Measurements from ENCODE around the gene ZNF618. TPM values are rescaled to one million over a fixed set of nuclear protein-coding genes. Genes with fewer than 3 reads are reported as not detected.
A peak's percentile ranks its signal among the peaks of the same experiment; 100 is the strongest.

The ZNF618 gene
- total RNA-seq, 1 experiment from 2014 or later = 22.0 TPM

DNA sequence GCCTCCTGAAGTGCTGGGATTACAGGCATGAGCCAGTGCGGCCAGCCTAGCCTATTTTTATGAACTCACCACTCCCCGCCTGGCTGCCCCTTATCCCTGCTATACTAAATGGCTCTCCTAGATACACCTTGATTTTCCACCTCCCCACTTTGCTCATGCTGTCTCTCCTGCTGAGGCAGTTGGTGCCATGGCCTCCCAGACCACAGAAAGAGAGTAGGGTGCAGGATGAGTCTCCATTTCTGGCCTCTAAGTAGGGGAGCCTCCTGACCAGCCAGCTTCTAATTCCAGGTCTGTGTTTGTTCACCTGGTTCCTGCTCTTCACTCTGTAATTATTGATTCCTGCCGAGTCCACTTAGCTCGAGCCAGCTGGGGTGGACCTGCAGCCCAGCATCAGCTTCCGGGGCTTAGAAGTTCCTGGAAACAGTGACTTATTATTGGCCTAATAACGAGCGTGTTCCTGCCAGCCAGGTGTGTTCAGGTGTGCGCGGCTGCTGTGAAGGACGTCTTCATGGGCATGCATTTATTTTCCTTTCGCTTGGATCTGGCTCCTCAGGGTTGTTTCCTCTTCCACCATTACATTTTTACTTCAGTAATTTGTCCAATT, 34.0 kb downstream of the ZNF618 start (continued):
- no peak for TF ChIP-seq ZNF121 (CRISPR knock-in tag; IDR thresholded peaks at IDR 0.05)
- no peak for TF ChIP-seq NR2C2 (CRISPR knock-in tag; IDR thresholded peaks at IDR 0.05)

DNA sequence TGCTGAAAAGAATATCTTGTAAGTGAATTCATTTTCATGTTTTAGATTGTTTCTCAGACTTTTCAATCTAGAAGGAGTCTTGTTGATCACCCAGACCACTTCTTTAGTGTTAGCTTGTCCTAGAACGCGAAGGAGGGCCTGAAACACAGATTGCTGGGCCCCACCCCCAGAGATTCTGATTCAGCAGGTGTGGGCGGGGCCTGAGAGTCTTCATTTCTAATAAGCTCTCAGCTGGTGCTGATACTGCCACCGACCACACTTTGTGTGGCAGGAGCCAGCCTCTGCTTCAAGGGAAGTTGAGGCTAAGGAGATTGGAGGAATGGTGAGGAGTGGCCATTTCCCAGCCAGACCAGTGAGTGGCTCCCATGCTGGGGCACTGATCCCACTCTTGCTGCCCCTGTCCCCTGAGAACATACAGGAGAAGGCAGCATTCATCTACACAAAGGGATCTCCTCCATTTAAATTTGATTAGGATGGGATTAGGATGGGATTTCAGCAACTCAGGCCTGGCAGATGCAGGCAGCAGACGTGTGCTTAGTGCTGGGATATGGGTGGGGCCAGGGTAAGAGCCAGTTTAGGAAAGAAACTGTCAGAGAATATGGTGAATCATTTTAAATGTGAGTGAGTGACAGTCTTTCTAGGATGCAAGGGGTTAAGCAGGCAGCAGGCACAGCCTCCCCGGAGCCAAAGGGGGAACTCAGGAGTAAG, 35.9 kb downstream of the ZNF618 start:
- Mint-ChIP-seq H3K9me3 (no peaks in the 10 kb centered on the region), H3K27ac (no peak overlapping the region), H3K36me3 (no peaks in the 10 kb centered on the region), H3K4me1 (peaks cover 21% of the 10 kb centered on the region), H3K4me3 (no peak overlapping the region), H3K27me3 (ENCODE audit: low read depth) (no peaks in the 10 kb centered on the region)
- ATAC-seq (peak; percentile 40), DNase-seq (ENCODE audit: low spot score) (no peak)
- POLR2A ChIA-PET = no interaction called here
- CTCF ChIA-PET = interaction anchor here (1.0 to 1.1 kb wide), 2 partner anchors 51 to 104 kb away, joined by 3 to 4 read pairs; no protein-coding TSS in a partner anchor
- TF ChIP-seq SMAD3 (CRISPR knock-in tag; IDR thresholded peaks at IDR 0.05; ENCODE audit: borderline replicate concordance) = no peak
- TF ChIP-seq MLX (CRISPR knock-in tag; IDR thresholded peaks at IDR 0.05) = no peak
- no peak for TF ChIP-seq NR1H2 (CRISPR knock-in tag; IDR thresholded peaks at IDR 0.05)
- no peak for TF ChIP-seq GTF2I (CRISPR knock-in tag; conservative IDR thresholded peaks at IDR 0.05)
- TF ChIP-seq PRDM15 (CRISPR knock-in tag; IDR thresholded peaks at IDR 0.05) = no peak
- TF ChIP-seq, protein P1, sequence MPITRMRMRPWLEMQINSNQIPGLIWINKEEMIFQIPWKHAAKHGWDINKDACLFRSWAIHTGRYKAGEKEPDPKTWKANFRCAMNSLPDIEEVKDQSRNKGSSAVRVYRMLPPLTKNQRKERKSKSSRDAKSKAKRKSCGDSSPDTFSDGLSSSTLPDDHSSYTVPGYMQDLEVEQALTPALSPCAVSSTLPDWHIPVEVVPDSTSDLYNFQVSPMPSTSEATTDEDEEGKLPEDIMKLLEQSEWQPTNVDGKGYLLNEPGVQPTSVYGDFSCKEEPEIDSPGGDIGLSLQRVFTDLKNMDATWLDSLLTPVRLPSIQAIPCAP (CRISPR knock-in tag; IDR thresholded peaks at IDR 0.05) = no peak
- TF ChIP-seq SP1 (CRISPR knock-in tag; conservative IDR thresholded peaks at IDR 0.05) = no peak
- TF ChIP-seq GABPB1 (CRISPR knock-in tag; IDR thresholded peaks at IDR 0.05) = no peak
- TF ChIP-seq ATF1 (CRISPR knock-in tag; IDR thresholded peaks at IDR 0.05) = no peak
- no peak for TF ChIP-seq ZNF317 (CRISPR knock-in tag; IDR thresholded peaks at IDR 0.05; ENCODE audit: borderline replicate concordance, low read depth)
- TF ChIP-seq FOXP1 (CRISPR knock-in tag; IDR thresholded peaks at IDR 0.05; ENCODE audit: borderline replicate concordance) = no peak
- TF ChIP-seq ESRRA (CRISPR knock-in tag; IDR thresholded peaks at IDR 0.05; ENCODE audit: borderline replicate concordance) = no peak
- TF ChIP-seq ZNF396 (CRISPR knock-in tag; IDR thresholded peaks at IDR 0.05; ENCODE audit: borderline replicate concordance) = no peak
- TF ChIP-seq, protein P2, sequence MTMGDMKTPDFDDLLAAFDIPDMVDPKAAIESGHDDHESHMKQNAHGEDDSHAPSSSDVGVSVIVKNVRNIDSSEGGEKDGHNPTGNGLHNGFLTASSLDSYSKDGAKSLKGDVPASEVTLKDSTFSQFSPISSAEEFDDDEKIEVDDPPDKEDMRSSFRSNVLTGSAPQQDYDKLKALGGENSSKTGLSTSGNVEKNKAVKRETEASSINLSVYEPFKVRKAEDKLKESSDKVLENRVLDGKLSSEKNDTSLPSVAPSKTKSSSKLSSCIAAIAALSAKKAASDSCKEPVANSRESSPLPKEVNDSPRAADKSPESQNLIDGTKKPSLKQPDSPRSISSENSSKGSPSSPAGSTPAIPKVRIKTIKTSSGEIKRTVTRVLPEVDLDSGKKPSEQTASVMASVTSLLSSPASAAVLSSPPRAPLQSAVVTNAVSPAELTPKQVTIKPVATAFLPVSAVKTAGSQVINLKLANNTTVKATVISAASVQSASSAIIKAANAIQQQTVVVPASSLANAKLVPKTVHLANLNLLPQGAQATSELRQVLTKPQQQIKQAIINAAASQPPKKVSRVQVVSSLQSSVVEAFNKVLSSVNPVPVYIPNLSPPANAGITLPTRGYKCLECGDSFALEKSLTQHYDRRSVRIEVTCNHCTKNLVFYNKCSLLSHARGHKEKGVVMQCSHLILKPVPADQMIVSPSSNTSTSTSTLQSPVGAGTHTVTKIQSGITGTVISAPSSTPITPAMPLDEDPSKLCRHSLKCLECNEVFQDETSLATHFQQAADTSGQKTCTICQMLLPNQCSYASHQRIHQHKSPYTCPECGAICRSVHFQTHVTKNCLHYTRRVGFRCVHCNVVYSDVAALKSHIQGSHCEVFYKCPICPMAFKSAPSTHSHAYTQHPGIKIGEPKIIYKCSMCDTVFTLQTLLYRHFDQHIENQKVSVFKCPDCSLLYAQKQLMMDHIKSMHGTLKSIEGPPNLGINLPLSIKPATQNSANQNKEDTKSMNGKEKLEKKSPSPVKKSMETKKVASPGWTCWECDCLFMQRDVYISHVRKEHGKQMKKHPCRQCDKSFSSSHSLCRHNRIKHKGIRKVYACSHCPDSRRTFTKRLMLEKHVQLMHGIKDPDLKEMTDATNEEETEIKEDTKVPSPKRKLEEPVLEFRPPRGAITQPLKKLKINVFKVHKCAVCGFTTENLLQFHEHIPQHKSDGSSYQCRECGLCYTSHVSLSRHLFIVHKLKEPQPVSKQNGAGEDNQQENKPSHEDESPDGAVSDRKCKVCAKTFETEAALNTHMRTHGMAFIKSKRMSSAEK (CRISPR knock-in tag; IDR thresholded peaks at IDR 0.05; ENCODE audit: borderline replicate concordance) = no peak
- TF ChIP-seq, protein P3, sequence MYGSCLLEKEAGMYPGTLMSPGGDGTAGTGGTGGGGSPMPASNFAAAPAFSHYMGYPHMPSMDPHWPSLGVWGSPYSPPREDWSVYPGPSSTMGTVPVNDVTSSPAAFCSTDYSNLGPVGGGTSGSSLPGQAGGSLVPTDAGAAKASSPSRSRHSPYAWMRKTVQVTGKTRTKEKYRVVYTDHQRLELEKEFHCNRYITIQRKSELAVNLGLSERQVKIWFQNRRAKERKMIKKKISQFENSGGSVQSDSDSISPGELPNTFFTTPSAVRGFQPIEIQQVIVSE (CRISPR knock-in tag; IDR thresholded peaks at IDR 0.05; ENCODE audit: borderline replicate concordance) = no peak
- TF ChIP-seq, protein P4, sequence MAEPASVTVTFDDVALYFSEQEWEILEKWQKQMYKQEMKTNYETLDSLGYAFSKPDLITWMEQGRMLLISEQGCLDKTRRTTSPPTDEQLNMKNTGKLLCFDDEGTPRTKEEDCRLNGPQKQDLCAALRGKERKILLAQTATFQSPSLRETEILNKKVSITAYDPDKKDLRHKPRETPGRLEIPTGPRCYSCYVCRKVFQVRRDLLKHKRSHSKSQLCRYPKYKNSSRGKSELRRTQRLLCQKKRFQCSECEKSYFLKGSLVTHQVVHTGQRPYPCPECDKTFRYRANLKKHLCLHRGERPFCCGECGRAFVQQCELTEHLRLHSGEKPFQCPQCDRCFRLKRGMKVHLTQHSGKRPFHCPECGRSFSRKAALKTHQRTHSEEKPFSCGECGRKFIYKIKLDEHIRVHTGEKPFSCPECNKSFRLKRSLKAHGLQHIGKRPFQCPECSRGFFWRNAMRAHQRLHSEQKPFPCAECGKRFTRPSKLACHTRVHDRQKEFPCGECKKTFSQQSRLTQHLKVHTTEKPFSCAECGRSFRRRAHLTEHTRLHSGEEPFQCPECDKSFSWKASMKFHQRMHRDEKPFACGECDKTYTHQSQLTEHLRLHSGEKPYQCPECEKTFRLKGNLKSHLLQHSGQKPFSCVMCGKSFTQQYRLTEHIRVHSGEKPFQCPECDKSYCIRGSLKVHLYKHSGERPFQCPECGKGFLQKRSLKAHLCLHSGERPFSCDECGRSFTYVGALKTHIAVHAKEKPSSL (CRISPR knock-in tag; conservative IDR thresholded peaks at IDR 0.05) = no peak
- no peak for TF ChIP-seq NFE2L1 (CRISPR knock-in tag; IDR thresholded peaks at IDR 0.05)
